Hepatocyte (in vitro differentiated cells): Measurements from ENCODE around the gene ABCC3.

ENCODE experiments used
- EZH2 ChIP-seq: fragments of 200-600 bp; sonication (generic); IDR thresholded peaks from 2 replicates; pipeline ENCODE4 v1.6.1; 2016; ENCODE audit warnings: antibody characterized with exemption, mild to moderate bottlenecking, borderline replicate concordance
- EZH2phosphoT487 ChIP-seq: fragments of 200-600 bp; sonication (generic); IDR thresholded peaks from one replicate; pipeline ENCODE4 v1.6.1; 2018; ENCODE audit warnings: antibody characterized with exemption, mild to moderate bottlenecking, low read depth, moderate library complexity; ENCODE audit not compliant: unreplicated experiment, severe bottlenecking
- TF ChIP-seq, protein P1 (sequence below): fragments of 200-600 bp; sonication (generic); IDR thresholded peaks from 2 replicates; pipeline ENCODE4 v1.5.1; 2016; ENCODE audit warnings: antibody characterized with exemption, mild to moderate bottlenecking; ENCODE audit not compliant: poor library complexity

GRCh38 chr17:50624321-50624934 lies 10.3 kb upstream of the ABCC3 start:
- TF ChIP-seq EZH2 = no peak
- TF ChIP-seq, protein P1, sequence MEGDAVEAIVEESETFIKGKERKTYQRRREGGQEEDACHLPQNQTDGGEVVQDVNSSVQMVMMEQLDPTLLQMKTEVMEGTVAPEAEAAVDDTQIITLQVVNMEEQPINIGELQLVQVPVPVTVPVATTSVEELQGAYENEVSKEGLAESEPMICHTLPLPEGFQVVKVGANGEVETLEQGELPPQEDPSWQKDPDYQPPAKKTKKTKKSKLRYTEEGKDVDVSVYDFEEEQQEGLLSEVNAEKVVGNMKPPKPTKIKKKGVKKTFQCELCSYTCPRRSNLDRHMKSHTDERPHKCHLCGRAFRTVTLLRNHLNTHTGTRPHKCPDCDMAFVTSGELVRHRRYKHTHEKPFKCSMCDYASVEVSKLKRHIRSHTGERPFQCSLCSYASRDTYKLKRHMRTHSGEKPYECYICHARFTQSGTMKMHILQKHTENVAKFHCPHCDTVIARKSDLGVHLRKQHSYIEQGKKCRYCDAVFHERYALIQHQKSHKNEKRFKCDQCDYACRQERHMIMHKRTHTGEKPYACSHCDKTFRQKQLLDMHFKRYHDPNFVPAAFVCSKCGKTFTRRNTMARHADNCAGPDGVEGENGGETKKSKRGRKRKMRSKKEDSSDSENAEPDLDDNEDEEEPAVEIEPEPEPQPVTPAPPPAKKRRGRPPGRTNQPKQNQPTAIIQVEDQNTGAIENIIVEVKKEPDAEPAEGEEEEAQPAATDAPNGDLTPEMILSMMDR = no peak
- TF ChIP-seq EZH2phosphoT487 = no peak
